Measurements from ENCODE around the gene RBPJL.

DNA sequence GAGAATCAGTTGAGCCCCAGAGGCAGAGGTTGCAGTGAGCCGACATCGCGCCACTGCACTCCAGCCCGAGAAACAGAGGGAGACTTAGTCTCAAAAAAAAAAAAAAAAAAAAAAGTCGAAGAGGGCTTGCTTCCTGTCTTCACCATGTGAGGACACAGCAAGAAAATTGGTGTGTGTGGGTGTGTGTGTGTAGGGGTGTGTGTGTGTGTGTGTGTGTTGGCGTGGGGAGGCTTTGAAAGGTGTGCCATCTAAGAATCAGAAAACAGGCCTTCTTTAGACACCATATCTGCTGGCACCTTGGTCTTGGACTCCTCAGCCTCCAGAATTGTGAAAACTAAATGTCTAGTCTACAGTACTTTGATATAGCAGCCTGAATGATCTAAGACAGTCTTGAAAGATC lies 6.9 kb upstream of the RBPJL start:
- TF ChIP-seq CTCF (IDR thresholded peaks at IDR 0.05) (no peak), EP300 (IDR thresholded peaks at IDR 0.05; ENCODE audit: low read depth) (no peak), POLR2AphosphoS5 (IDR thresholded peaks at IDR 0.05) (no peak), POLR2A (IDR thresholded peaks at IDR 0.05) (no peak)
